ENCODE data around the gene BARD1.

- no peak for TF ChIP-seq CTCF (IDR thresholded peaks at IDR 0.05)
- no peak for TF ChIP-seq POLR2AphosphoS5 (IDR thresholded peaks at IDR 0.05)
- no peak for TF ChIP-seq POLR2A (IDR thresholded peaks at IDR 0.05; ENCODE audit: low read depth)
These were observed 59.0 kb downstream of the BARD1 start for GRCh38 chr2:214750529-214750928.
